Endothelial cell of umbilical vein (primary cell): ENCODE measurements around the gene RCAN1.
"Not testable (repeated sequence)": the region's sequence is repeated elsewhere in the genome, so short reads cannot be mapped to it uniquely, and the experiment has no call there.

ENCODE experiments used
- CTCF ChIP-seq, 2 donors: IDR thresholded peaks; 1 replicate in 1 of 2; 2 replicates in 1 of 2; pipeline ENCODE4 v1.5.1; 2011; ENCODE audit warnings: low read length in 2 of 2, mild to moderate bottlenecking in 2 of 2, moderate library complexity in 2 of 2, control low read depth in 1 of 2, inconsistent platforms in 1 of 2, low read depth in 1 of 2; ENCODE audit not compliant: insufficient read depth in 1 of 2; ENCODE audit errors: extremely low read depth in 1 of 2
- POLR2A ChIP-seq: IDR thresholded peaks from 2 replicates; pipeline ENCODE4 v1.6.1; 2012; ENCODE audit warnings: low read depth, mild to moderate bottlenecking, control low read depth, low read length

- not testable (repeated sequence) for TF ChIP-seq POLR2A; CTCF (IDR thresholded peaks at IDR 0.05; ENCODE audit: extremely low read depth in 1 of 2, insufficient read depth in 1 of 2, low read depth in 1 of 2, low read length in 2 of 2)
Observed at GRCh38 chr21:34607376-34607775, 7.5 kb downstream of the RCAN1 start.
